ENCODE data around the gene TSEN54.

TSEN54 gene

GRCh38 chr17:75488693-75489510 is 27.4 kb upstream of the TSEN54 start:
- DNase-seq (ENCODE audit: low read depth in 1 of 2, low spot score in 1 of 2), result no peak

- DNase-seq (ENCODE audit: low read depth in 1 of 2, low spot score in 1 of 2), result no peak
Measured at GRCh38 chr17:75489511-75489955, 26.8 kb upstream of the TSEN54 start.

- no peak for DNase-seq (ENCODE audit: low read depth in 1 of 2, low spot score in 1 of 2)
Measured at GRCh38 chr17:75490173-75490743, 26.1 kb upstream of the TSEN54 start.

- no peak for DNase-seq (ENCODE audit: low read depth in 1 of 2, low spot score in 1 of 2)
Measured at GRCh38 chr17:75490953-75491649, 25.2 kb upstream of the TSEN54 start.

GRCh38 chr17:75491680-75492079 is 24.6 kb upstream of the TSEN54 start:
- DNase-seq (ENCODE audit: low read depth in 1 of 2, low spot score in 1 of 2), result no peak

GRCh38 chr17:75492555-75493168 is 23.7 kb upstream of the TSEN54 start:
- no peak for DNase-seq (ENCODE audit: low read depth in 1 of 2, low spot score in 1 of 2)

- DNase-seq (ENCODE audit: low read depth in 1 of 2, low spot score in 1 of 2), result no peak
Measured at GRCh38 chr17:75493476-75494129, 22.7 kb upstream of the TSEN54 start.

- DNase-seq (ENCODE audit: low read depth in 1 of 2, low spot score in 1 of 2), result no peak
Measured at GRCh38 chr17:75494326-75494877, 21.9 kb upstream of the TSEN54 start.

- DNase-seq (ENCODE audit: low read depth in 1 of 2, low spot score in 1 of 2), result no peak
Measured at GRCh38 chr17:75496005-75496404, 20.3 kb upstream of the TSEN54 start.

- no peak for DNase-seq (ENCODE audit: low read depth in 1 of 2, low spot score in 1 of 2)
Measured at GRCh38 chr17:75498039-75498725, 18.1 kb upstream of the TSEN54 start.

- no peak for DNase-seq (ENCODE audit: low read depth in 1 of 2, low spot score in 1 of 2)
Measured at GRCh38 chr17:75498726-75499213, 17.6 kb upstream of the TSEN54 start.

GRCh38 chr17:75499313-75500022 is 16.9 kb upstream of the TSEN54 start:
- DNase-seq (ENCODE audit: low read depth in 1 of 2, low spot score in 1 of 2), result no peak

- no peak for DNase-seq (ENCODE audit: low read depth in 1 of 2, low spot score in 1 of 2)
Measured at GRCh38 chr17:75500419-75501216, 15.7 kb upstream of the TSEN54 start.

GRCh38 chr17:75501378-75502071 is 14.8 kb upstream of the TSEN54 start:
- DNase-seq (ENCODE audit: low read depth in 1 of 2, low spot score in 1 of 2), result no peak

GRCh38 chr17:75502072-75502720 is 14.1 kb upstream of the TSEN54 start:
- DNase-seq (ENCODE audit: low read depth in 1 of 2, low spot score in 1 of 2), result no peak

GRCh38 chr17:75502721-75503329 is 13.5 kb upstream of the TSEN54 start:
- DNase-seq (ENCODE audit: low read depth in 1 of 2, low spot score in 1 of 2), result no peak

- DNase-seq (ENCODE audit: low read depth in 1 of 2, low spot score in 1 of 2), result no peak
Measured at GRCh38 chr17:75503337-75503950, 12.9 kb upstream of the TSEN54 start.
